HG03460 (cell line): ENCODE results near the gene ZFHX3.

ENCODE experiments used
- ATAC-seq: cut with Tn5 transposase; IDR thresholded peaks from one replicate; pipeline ENCODE4 v1.9.1; 2021; ENCODE audit not compliant: unreplicated experiment

The ZFHX3 gene

GRCh38 chr16:72936408-72936807 is 111.5 kb downstream of the ZFHX3 start:
- no peak for ATAC-seq

- no peak for ATAC-seq
These were observed 112.0 kb downstream of the ZFHX3 start for GRCh38 chr16:72935896-72936295.

GRCh38 chr16:72934636-72935403 is 113.1 kb downstream of the ZFHX3 start:
- ATAC-seq, result no peak

GRCh38 chr16:72932677-72933335 is 115.1 kb downstream of the ZFHX3 start:
- no peak for ATAC-seq

GRCh38 chr16:72932050-72932449 is 115.9 kb downstream of the ZFHX3 start:
- ATAC-seq, result no peak

- no peak for ATAC-seq
These were observed 117.5 kb downstream of the ZFHX3 start for GRCh38 chr16:72930396-72930795.

- no peak for ATAC-seq
These were observed 119.6 kb downstream of the ZFHX3 start for GRCh38 chr16:72928090-72928981.

- ATAC-seq, result no peak
These were observed 120.5 kb downstream of the ZFHX3 start for GRCh38 chr16:72927199-72928089.

- no peak for ATAC-seq
These were observed 121.5 kb downstream of the ZFHX3 start for GRCh38 chr16:72926177-72927070.

GRCh38 chr16:72925631-72925979 is 122.3 kb downstream of the ZFHX3 start:
- ATAC-seq, result no peak

- ATAC-seq, result no peak
These were observed 122.8 kb downstream of the ZFHX3 start for GRCh38 chr16:72924927-72925630.

GRCh38 chr16:72924537-72924926 is 123.4 kb downstream of the ZFHX3 start:
- no peak for ATAC-seq

GRCh38 chr16:72923757-72924156 is 124.2 kb downstream of the ZFHX3 start:
- ATAC-seq, result no peak

GRCh38 chr16:72922714-72923113 is 125.2 kb downstream of the ZFHX3 start:
- ATAC-seq, result no peak

- no peak for ATAC-seq
These were observed 126.3 kb downstream of the ZFHX3 start for GRCh38 chr16:72921620-72922019.

GRCh38 chr16:72921106-72921505 is 126.8 kb downstream of the ZFHX3 start:
- ATAC-seq, result no peak

GRCh38 chr16:72917051-72917450 is 130.9 kb downstream of the ZFHX3 start:
- ATAC-seq, result no peak

- no peak for ATAC-seq
These were observed 132.6 kb downstream of the ZFHX3 start for GRCh38 chr16:72915331-72915730.

- ATAC-seq, result no peak
These were observed 134.4 kb downstream of the ZFHX3 start for GRCh38 chr16:72913551-72913950.
